HAP-1 (cell line): ENCODE data around the gene SORCS2.

Experiments
- DNase-seq, 2 experiments: peaks; one replicate each; pipeline ENCODE4 v3.0.0-alpha.2; 2016 to 2020; ENCODE audit warnings: low spot score in 2 of 2
- H3K27me3 ChIP-seq: fragments of 250-450 bp; sonication (Bioruptor Pico); 2 replicates; pipeline ENCODE4 v1.5.1; 2020; ENCODE audit warnings: low read depth, mild to moderate bottlenecking, moderate library complexity
- H3K36me3 ChIP-seq: fragments of 250-450 bp; sonication (Bioruptor Pico); replicated peaks from 2 replicates; pipeline ENCODE4 v1.5.1; 2020; ENCODE audit warnings: mild to moderate bottlenecking
- H3K4me1 ChIP-seq: fragments of 250-450 bp; sonication (Bioruptor Pico); 2 replicates; pipeline ENCODE4 v1.5.1; 2020; ENCODE audit warnings: mild to moderate bottlenecking
- H3K4me3 ChIP-seq: fragments of 250-450 bp; sonication (Bioruptor Pico); 2 replicates; pipeline ENCODE4 v1.5.1; 2020; ENCODE audit warnings: mild to moderate bottlenecking, moderate library complexity
- H3K9me3 ChIP-seq: fragments of 250-450 bp; sonication (Bioruptor Pico); 2 replicates; pipeline ENCODE4 v1.5.1; 2020; ENCODE audit warnings: mild to moderate bottlenecking, moderate library complexity
- in situ Hi-C: fragments of 300-500 bp; cut with MboI; formaldehyde crosslinking; loops from 3 replicates; pipeline ENCODE4 v1.14.3; 2020; ENCODE audit warnings: low sequenced_read_pairs, inconsistent platforms, mixed read lengths

Gene SORCS2

GRCh38 chr4:7470522-7471128, 278.3 kb downstream of the SORCS2 start:
- no peak for DNase-seq
- H3K4me3 ChIP-seq, result no peak overlapping the region
- no peaks in the 10 kb centered on the region for H3K4me1 ChIP-seq
- no peaks in the 10 kb centered on the region for H3K36me3 ChIP-seq
- no peaks in the 10 kb centered on the region for H3K9me3 ChIP-seq
- in situ Hi-C loops, result no loop called here
- H3K27me3 ChIP-seq, result no peaks in the 10 kb centered on the region

- H3K4me1 ChIP-seq, result no peaks in the 10 kb centered on the region
- H3K36me3 ChIP-seq, result no peaks in the 10 kb centered on the region
- no peaks in the 10 kb centered on the region for H3K27me3 ChIP-seq
- H3K9me3 ChIP-seq, result no peaks in the 10 kb centered on the region
- no peak overlapping the region for H3K4me3 ChIP-seq
- in situ Hi-C loops, result no loop called here
- no peak for DNase-seq
These were observed 280.2 kb downstream of the SORCS2 start for GRCh38 chr4:7472442-7473013.

DNA sequence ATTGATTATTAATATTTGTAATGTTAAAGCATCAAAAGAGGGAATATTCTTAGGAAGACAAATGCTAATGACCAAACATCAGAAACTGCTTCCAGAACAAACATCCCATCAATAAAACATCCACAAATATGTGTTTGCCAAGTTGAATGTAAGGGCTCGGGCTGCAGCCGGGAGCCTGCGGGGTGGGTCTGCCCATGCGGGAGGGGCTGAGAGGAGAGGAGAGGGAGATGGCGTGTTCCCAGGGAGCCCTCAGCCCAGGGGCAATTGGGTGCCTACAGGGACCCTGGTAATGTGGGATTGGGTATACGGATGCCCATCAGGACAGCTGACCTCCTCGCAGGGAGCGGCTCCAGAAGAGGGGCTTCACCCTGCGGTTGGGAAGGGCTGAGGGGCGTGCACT, 280.7 kb downstream of the SORCS2 start:
- no peaks in the 10 kb centered on the region for H3K4me1 ChIP-seq
- in situ Hi-C loops, result no loop called here
- no peaks in the 10 kb centered on the region for H3K9me3 ChIP-seq
- no peaks in the 10 kb centered on the region for H3K27me3 ChIP-seq
- no peaks in the 10 kb centered on the region for H3K36me3 ChIP-seq
- no peak for DNase-seq
- no peak overlapping the region for H3K4me3 ChIP-seq

GRCh38 chr4:7474320-7474719, 282.0 kb downstream of the SORCS2 start:
- no peaks in the 10 kb centered on the region for H3K9me3 ChIP-seq
- H3K36me3 ChIP-seq, result no peaks in the 10 kb centered on the region
- H3K4me3 ChIP-seq, result no peak overlapping the region
- in situ Hi-C loops, result no loop called here
- H3K4me1 ChIP-seq, result no peaks in the 10 kb centered on the region
- no peaks in the 10 kb centered on the region; the same call in 1 of the 2 replicates for H3K27me3 ChIP-seq
- DNase-seq, result no peak

GRCh38 chr4:7475207-7475606, 282.9 kb downstream of the SORCS2 start:
- no peaks in the 10 kb centered on the region for H3K9me3 ChIP-seq
- DNase-seq, result no peak
- H3K4me1 ChIP-seq, result no peaks in the 10 kb centered on the region
- in situ Hi-C loops, result no loop called here
- no peaks in the 10 kb centered on the region; the same call in 1 of the 2 replicates for H3K27me3 ChIP-seq
- H3K36me3 ChIP-seq, result no peaks in the 10 kb centered on the region
- no peak overlapping the region for H3K4me3 ChIP-seq

GRCh38 chr4:7476820-7477219, 284.5 kb downstream of the SORCS2 start:
- no peak for DNase-seq
- Histone ChIP-seq H3K9me3 (no peaks in the 10 kb centered on the region), H3K4me1 (no peaks in the 10 kb centered on the region), H3K36me3 (no peaks in the 10 kb centered on the region), H3K4me3 (no peak overlapping the region), H3K27me3 (peaks cover 5% of the 10 kb centered on the region)
- in situ Hi-C loops, result no loop called here

GRCh38 chr4:7477695-7478094, 285.4 kb downstream of the SORCS2 start:
- in situ Hi-C loops, result no loop called here
- H3K4me1 ChIP-seq, result no peaks in the 10 kb centered on the region
- peaks cover 5% of the 10 kb centered on the region for H3K27me3 ChIP-seq

GRCh38 chr4:7478665-7479064, 286.3 kb downstream of the SORCS2 start:
- DNase-seq, result no peak
- Histone ChIP-seq H3K4me3 (no peak overlapping the region), H3K27me3 (peaks cover 15% of the 10 kb centered on the region), H3K9me3 (no peaks in the 10 kb centered on the region), H3K36me3 (no peaks in the 10 kb centered on the region), H3K4me1 (no peaks in the 10 kb centered on the region)
- in situ Hi-C loops, result no loop called here

More at GRCh38 chr4:7477695-7478094, 285.4 kb downstream of the SORCS2 start:
- Histone ChIP-seq H3K9me3 (no peaks in the 10 kb centered on the region), H3K36me3 (no peaks in the 10 kb centered on the region), H3K4me3 (no peak overlapping the region)
- no peak for DNase-seq

DNA sequence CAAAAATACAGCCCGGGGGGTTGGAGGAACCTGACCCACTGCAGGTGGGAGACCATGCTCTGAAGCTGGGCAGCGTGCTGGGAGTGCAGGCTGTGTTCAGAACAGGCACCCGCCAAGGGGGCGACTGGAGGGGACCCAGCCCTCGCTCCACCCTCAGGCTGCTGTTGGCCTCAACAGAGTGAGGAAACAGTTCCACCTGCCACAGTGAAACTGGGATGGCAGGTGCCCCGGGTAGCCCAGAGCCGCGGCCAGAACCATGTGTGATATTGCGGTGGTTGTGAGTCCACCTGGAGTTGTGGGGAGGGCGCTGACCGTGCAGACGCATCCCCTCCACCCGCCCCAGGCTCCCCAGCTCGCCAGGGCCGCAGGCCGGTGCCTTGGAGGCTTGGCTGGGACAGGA, 288.1 kb downstream of the SORCS2 start:
- Histone ChIP-seq H3K36me3 (no peaks in the 10 kb centered on the region), H3K4me1 (no peaks in the 10 kb centered on the region), H3K27me3 (peaks cover 31% of the 10 kb centered on the region), H3K4me3 (no peak overlapping the region), H3K9me3 (no peaks in the 10 kb centered on the region)
- DNase-seq, result no peak
- in situ Hi-C loops, result no loop called here

DNA sequence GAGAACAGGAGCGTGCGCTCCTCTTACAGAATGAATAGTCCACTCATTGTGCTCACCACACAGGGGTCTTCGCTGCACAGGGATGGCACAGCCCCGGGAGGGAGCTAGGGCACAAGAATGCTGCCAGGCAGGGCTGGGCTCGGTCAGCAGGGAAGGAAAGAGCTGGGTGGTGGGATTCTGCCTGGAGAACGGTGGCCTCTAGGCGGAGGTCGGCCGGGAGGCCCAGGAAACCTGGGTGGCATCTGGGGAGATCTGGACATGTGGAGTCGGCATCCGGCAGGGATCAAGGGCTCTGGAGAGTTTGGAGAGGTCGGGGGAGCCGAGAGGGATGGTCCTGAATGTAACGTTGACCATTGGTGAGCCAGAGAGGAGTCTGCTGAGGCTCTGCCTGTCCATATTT, 288.9 kb downstream of the SORCS2 start:
- H3K9me3 ChIP-seq, result no peaks in the 10 kb centered on the region
- in situ Hi-C loops, result no loop called here
- no peak for DNase-seq
- H3K4me3 ChIP-seq, result no peak overlapping the region
- peaks cover 36% of the 10 kb centered on the region for H3K27me3 ChIP-seq
- no peaks in the 10 kb centered on the region for H3K36me3 ChIP-seq
- no peaks in the 10 kb centered on the region for H3K4me1 ChIP-seq

GRCh38 chr4:7485096-7485495, 292.8 kb downstream of the SORCS2 start:
- Histone ChIP-seq H3K27me3 (peaks cover 55% of the 10 kb centered on the region), H3K4me1 (no peaks in the 10 kb centered on the region), H3K36me3 (no peaks in the 10 kb centered on the region), H3K4me3 (no peak overlapping the region), H3K9me3 (no peaks in the 10 kb centered on the region)
- DNase-seq, result no peak
- in situ Hi-C loops, result no loop called here

DNA sequence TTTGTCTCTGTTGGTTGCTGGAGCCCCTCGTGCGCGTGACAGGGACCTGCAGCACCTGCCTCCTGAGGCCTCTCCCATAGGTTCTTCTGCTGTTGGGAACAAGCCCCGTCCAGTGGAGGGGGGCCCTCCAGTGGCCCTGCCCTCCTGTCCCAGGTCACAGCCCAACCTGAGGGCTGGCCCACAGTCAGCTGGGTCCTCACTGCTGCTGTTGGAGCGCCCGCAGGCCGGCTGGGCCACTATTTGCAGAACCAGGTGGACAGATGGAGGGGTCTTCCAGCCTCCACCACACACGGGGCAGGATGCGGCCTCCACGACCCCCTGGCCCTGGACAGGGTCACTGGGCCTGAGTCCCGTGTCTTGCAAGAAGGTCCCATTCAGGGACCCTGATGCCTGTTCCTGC, 293.8 kb downstream of the SORCS2 start:
- Histone ChIP-seq H3K36me3 (no peaks in the 10 kb centered on the region), H3K4me1 (no peaks in the 10 kb centered on the region), H3K4me3 (no peak overlapping the region), H3K27me3 (peaks cover 54% of the 10 kb centered on the region), H3K9me3 (no peaks in the 10 kb centered on the region)
- in situ Hi-C loops, result no loop called here
- no peak for DNase-seq

GRCh38 chr4:7487502-7487901, 295.2 kb downstream of the SORCS2 start:
- peaks cover 50% of the 10 kb centered on the region for H3K27me3 ChIP-seq
- DNase-seq, result no peak
- no peaks in the 10 kb centered on the region for H3K9me3 ChIP-seq
- no peak overlapping the region for H3K4me3 ChIP-seq
- no peaks in the 10 kb centered on the region for H3K36me3 ChIP-seq
- no peaks in the 10 kb centered on the region for H3K4me1 ChIP-seq
- in situ Hi-C loops, result no loop called here

DNA sequence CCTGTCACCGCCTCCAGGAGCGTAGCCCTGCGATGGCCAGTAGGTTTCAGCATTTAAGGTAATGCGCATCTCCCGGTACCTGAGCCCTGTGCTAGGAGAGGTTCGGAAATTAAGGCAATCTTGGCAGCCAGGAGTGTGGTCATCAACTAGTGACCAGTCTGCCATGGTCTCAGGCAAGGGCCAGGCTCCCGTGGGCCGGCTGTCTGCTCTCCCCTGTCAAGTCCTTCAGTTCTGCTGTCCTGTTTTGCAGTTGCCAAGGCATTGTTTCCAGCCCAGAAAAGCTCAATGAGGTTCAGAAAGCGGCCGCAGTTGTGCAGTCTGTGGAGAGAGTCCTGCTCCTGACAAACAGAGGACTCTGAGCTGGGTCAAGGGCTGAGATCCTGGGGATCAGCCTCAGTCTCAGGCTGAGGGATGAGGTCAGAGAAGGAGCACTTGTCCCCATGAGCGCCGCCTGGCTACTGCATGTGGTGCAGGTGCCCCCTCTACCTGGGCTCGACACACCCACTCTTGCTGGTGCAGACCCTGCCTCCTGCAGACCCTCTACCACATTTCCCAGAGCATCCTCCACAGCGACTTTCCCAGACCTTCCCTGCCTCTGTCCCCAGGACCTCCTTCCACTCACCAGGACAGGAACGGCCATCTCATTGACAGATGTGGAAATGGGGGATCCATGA, 295.8 kb downstream of the SORCS2 start:
- Histone ChIP-seq H3K9me3 (no peaks in the 10 kb centered on the region), H3K36me3 (no peaks in the 10 kb centered on the region), H3K4me1 (no peaks in the 10 kb centered on the region), H3K27me3 (peaks cover 46% of the 10 kb centered on the region), H3K4me3 (no peak overlapping the region)
- no peak for DNase-seq
- in situ Hi-C loops, result no loop called here
